PC-9 (cell line): Measurements from ENCODE around the gene SYNDIG1L.

Experiments used
- CTCF ChIP-seq: fragments of 200-600 bp; sonication (generic); conservative IDR thresholded peaks from 2 replicates; pipeline ENCODE4 v1.6.1; 2017; ENCODE audit warnings: mixed run types, antibody characterized with exemption, mild to moderate bottlenecking, moderate library complexity
- EZH2 ChIP-seq: fragments of 200-600 bp; sonication (generic); IDR thresholded peaks from 2 replicates; pipeline ENCODE4 v1.8.0; 2017; ENCODE audit warnings: antibody characterized with exemption, low read depth

- TF ChIP-seq EZH2 = no peak
- no peak for TF ChIP-seq CTCF
Measured at GRCh38 chr14:74412753-74413152, 13.3 kb downstream of the SYNDIG1L start.
